ENCODE results near the gene ZNF710.

The ZNF710 gene

GRCh38 chr15:89993349-89993748 is 7.8 kb upstream of the ZNF710 start:
- DNase-seq = no peak

- no peak for DNase-seq
Measured at GRCh38 chr15:89997079-89997478, 4.0 kb upstream of the ZNF710 start.

- no peak for DNase-seq
Measured at GRCh38 chr15:89998141-89998661, 2.9 kb upstream of the ZNF710 start.

GRCh38 chr15:89998923-89999675 is 2.0 kb upstream of the ZNF710 start:
- DNase-seq = no peak

- DNase-seq = no peak
Measured at GRCh38 chr15:89999676-90000185, 1.4 kb upstream of the ZNF710 start.

- DNase-seq = no peak
Measured at GRCh38 chr15:90000186-90001001, 730 bp upstream of the ZNF710 start.

- DNase-seq = peak; percentile 69
Measured at GRCh38 chr15:90001683-90002427, 731 bp downstream of the ZNF710 start.

- peak; percentile 36 for DNase-seq
Measured at GRCh38 chr15:90002428-90002844, 1.3 kb downstream of the ZNF710 start.

- DNase-seq = no peak
Measured at GRCh38 chr15:90003736-90004135, 2.6 kb downstream of the ZNF710 start.

GRCh38 chr15:90004252-90004651 is 3.1 kb downstream of the ZNF710 start:
- DNase-seq = no peak

GRCh38 chr15:90004671-90005070 is 3.5 kb downstream of the ZNF710 start:
- no peak for DNase-seq

- DNase-seq = no peak
Measured at GRCh38 chr15:90006217-90007075, 5.3 kb downstream of the ZNF710 start.

- no peak for DNase-seq
Measured at GRCh38 chr15:90007076-90007460, 5.9 kb downstream of the ZNF710 start.

- no peak for DNase-seq
Measured at GRCh38 chr15:90008607-90009006, 7.5 kb downstream of the ZNF710 start.

GRCh38 chr15:90009301-90010022 is 8.3 kb downstream of the ZNF710 start:
- DNase-seq = no peak

GRCh38 chr15:90011705-90012104 is 10.6 kb downstream of the ZNF710 start:
- DNase-seq = no peak

- peak; percentile 82 for DNase-seq
Measured at GRCh38 chr15:90013503-90013937, 12.4 kb downstream of the ZNF710 start.

GRCh38 chr15:90015294-90015693 is 14.2 kb downstream of the ZNF710 start:
- DNase-seq = no peak

GRCh38 chr15:90015749-90016148 is 14.6 kb downstream of the ZNF710 start:
- no peak for DNase-seq

- DNase-seq = no peak
Measured at GRCh38 chr15:90016721-90017120, 15.6 kb downstream of the ZNF710 start.

GRCh38 chr15:90018216-90018831 is 17.2 kb downstream of the ZNF710 start:
- no peak for DNase-seq
